OCI-M2 (cell line): ENCODE data around the gene EVA1B.

Source experiments
- DNase-seq: peaks from one replicate; lab custom pipeline; 2025; ENCODE audit not compliant: unreplicated experiment; lab: John Stamatoyannopoulos, UW

EVA1B gene

GRCh38 chr1:36323636-36324352 lies at the start of gene EVA1B:
Gene EVA1B (minus strand): TSS chr1:36323645. CDS start chr1:36323037, 608 bp downstream.
- no peak for DNase-seq

GRCh38 chr1:36372617-36373016 lies 49.2 kb upstream of the EVA1B start:
- no peak for DNase-seq

DNA sequence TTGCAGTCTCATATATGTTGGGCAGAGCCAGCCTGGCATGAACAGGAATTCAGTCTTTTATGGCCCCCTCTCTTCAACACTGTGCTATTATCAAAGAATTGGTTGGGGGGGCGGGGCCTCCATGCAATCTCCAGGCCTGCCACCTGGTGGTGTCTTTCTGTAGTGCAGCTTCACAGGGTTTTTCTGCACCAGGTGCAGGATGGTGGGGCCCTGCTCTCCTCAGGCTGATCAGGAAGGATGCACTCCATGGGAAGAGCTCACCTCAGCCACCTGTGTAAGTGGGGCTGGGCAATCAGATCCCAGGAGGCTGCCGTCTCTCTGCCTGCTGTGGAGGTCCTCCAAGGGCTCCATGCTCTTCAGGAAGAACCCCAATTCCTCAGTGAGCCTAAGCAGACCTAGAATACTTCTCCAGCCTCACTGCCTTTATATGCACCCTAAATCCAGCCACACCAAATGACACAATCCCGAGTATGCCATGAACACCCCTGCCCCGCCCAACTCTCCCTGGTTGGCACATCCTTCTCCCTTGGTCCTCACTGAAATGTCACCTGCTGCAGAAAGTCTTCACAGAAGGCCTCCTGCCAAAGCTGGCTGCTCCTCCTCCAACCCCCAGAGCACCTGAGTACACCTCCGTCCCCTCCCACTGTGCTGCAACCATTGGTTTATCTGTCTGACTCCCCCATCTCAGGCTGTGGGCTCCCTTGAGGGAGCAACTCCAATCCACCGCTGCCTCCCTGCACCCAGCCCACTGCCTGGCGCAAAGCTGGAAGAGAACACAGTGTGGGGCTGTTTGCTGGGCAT lies 45.8 kb upstream of the EVA1B start:
- peak; percentile 11 for DNase-seq

DNA sequence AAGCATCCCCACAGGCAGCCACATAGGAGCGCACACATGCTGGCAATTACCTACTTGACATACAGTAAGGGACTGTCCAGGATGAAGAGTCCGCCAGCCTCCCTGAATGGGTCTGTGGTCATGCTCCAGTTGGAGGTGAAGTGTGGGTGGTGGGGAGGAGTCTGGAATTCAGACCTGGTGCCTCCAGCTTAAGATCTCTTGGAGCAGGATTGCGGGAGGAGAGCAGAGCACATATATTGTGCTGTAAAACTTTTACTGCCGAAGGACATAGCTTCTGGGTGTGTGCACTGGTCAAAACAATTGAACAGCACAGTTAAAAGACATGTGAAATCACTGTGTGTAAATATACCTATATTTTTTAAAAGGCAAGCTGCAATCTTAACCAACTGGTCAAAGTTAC lies 44.4 kb upstream of the EVA1B start:
- DNase-seq = no peak

GRCh38 chr1:36367066-36367465 lies 43.6 kb upstream of the EVA1B start:
- DNase-seq = no peak

- DNase-seq = no peak
Observed at GRCh38 chr1:36366091-36366661, 42.7 kb upstream of the EVA1B start.

- DNase-seq = no peak
Observed at GRCh38 chr1:36365381-36365780, 41.9 kb upstream of the EVA1B start.

DNA sequence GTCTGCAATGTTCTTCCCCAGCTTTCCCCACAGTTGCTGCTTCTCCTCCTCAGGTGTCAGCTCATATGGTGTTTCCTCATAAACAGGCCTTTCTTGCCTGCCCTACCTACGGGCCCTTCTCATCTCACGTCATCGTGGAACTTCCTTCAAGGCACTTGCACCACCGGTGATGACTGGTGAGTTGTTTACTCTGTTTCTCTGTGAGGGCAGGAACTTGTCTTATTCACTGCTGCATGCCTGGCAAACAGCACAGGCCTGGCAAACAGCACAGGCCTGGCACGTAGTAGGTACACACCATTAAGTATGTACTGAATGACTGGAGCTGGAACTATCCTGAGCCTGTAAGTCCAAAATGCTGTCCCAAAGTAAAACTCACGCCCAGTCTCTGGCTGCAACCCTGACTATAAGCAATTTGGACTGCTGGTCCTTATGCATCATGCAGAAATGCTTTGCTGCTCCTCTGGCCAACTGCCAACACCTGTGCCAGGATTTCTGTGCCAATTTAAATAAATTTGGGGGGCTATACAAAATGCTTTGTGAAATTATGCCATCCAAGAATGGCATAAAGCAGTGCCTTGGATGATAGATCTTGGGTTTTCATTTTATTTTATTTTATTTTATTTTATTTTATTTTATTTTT lies 36.6 kb upstream of the EVA1B start:
- no peak for DNase-seq

DNA sequence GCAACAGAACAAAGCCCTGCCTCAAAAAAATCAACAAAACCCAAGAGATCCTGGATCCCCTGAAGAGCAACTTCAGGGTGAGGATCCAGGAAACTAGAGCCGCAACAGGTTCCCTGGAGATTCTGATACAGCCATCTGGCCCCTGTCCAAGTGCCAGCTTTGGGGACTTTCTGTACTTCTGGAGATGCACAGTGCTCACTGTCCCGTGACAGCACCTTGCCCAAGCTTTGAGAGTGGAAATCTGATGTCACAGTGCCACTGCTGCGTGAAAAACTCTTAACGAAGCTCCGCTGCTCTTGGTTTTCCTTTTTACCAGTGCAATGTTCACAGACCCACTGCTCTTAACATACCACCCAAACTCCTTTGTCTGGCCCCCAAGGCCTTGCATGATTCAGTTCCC lies 35.9 kb upstream of the EVA1B start:
- no peak for DNase-seq

DNA sequence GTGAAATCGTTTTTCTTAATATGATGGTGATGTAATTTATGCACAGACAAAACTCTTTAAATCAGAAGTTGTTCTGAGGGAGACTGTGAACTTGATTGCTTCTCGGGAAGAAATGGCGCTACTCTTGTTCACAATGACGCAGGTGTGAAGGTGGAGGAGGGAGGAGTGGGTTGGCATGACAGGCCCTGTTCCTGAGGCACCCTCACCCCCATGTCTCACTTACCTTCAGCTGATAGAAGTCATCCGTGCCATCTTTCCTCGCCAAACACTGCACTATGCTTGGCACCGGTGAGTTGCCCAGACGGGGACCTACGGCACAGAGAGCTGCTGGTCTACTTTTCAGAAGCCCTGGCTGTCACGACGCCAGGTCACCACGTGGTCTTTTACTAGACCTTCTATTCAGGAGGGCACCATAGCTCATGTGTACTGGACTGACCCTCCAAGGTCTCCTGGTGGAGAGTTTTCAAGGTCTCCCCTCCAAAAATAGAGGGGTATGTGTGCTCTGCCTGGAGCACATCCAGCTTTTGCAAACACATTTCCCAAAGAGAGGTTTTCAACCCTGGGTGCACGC lies 35.2 kb upstream of the EVA1B start:
- DNase-seq = no peak

DNA sequence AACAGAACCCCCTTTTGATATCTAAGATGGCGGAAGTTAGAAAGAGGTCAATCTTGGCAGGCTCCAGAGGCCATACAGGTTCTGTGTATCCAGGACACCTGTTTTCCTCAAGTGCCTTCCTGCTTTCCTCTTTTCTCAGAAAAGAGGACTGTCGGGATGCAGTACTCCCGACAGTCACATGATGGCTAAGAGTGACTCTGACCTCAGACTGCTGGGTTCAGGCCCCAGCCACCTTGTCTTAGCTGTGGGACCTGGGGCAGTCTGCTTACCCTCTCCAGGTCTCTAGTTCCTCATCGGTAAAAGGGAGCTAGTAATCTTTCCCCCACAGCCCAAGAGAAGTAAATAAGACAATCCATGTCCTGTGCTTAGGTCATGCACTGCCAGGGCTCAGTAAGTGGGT lies 32.4 kb upstream of the EVA1B start:
- DNase-seq = no peak

DNA sequence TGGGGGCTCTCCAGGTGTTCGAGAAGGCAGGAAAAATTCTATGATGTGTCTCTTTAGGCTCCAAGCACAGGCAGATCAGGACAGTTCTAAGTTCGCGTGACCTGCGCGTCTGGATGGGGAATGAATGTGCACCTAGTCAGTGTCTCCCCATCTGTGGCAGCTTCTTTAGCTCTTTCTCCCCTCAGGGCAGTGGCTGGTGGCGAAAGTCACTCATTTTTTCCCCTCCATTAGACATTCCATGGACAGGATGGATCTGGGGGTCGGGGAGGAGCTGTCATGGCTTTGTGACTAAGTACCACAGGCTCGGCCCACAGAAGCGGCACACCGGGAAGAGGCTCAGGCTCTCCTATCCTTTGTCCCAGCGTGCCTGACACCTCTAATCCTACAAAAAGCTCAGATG lies 31.0 kb upstream of the EVA1B start:
- DNase-seq = no peak

DNA sequence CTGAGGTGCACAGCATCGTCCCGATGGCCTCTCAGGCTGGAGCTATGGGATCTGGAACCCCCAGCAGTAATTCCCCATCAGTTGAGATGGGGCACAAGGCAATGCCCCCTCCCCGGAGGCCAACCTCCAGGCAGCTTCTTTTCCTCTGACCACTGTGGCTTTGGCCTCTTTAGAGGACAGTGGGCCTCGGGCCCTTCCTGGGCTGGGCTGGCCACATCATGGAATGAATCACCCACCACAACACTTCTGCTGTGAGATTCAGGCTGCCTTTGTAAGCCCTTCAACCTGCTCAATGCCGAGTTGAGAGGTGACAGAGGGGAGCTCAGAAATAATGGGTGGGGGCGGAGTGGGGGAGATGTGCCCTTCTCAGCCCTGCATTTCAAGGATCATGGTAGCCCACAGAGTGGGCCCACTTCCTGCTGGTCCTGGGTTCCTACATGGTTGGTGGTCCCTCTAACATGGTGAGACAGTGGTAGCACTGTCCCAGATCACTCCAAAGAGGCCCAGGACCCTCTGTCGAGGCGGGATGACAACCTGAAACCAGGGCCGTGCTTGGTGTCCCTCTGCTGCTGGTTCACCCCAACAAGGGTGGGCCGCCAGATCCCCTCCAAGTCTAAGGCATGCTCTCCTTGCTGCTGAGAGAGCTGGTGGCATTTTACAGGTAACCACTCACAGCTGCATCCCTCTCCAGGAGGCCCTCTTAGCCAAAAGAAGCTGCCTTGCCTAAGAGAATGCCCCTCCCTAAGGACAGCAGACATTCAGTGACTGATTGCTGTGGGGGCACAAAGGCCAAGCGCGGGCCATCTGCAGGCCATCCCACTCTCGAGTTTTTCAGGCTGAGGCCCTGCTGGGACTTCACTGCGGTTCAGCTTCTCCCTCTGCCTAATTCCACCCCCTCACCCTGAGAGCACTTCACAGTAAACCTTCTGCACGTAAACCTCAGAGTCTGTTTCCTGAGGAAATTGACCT lies 29.7 kb upstream of the EVA1B start:
- DNase-seq = no peak

DNA sequence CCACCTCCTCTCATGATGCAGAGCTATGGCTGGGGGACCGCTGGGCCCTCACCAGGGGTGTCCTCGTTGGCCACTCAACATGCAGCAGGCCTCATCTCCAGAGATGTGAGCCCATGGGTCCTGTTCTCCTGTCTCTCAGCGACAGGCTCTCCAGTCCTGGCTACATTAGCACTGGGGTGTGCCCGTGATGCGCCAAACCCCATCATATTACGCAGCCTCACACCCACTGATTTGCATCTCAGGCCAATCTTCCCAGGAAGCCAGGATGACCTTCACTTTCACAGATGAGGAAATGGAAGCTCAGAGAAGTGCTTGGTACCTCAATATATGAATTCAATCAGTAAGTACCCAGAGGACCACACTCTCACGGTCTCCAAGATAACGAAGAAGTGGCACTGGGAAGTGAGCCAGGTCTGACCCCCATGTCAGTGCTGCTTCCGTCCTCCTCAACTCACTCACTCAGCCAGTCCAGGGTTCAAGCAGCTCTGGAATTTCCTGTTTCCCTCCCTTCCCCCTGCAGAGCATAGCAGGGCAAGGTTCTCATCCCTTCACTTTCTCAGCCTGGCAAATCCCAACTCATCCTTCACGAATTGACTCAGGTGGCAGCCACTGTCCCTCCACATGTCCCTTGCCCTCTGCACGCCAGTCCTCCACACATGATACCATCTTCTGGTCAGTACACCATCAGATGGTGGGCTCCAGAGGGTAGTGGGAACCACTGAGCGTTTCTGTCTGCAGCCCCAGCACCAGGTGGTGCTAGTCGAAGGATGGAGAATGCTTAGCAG lies 28.9 kb upstream of the EVA1B start:
- no peak for DNase-seq

- DNase-seq = no peak
Observed at GRCh38 chr1:36351227-36351977, 28.0 kb upstream of the EVA1B start.

GRCh38 chr1:36350659-36351226 lies 27.3 kb upstream of the EVA1B start:
- no peak for DNase-seq

- no peak for DNase-seq
Observed at GRCh38 chr1:36349839-36350238, 26.4 kb upstream of the EVA1B start.

- no peak for DNase-seq
Observed at GRCh38 chr1:36349241-36349671, 25.8 kb upstream of the EVA1B start.
